Neural cell (in vitro differentiated cells): ENCODE results near the gene MED27.

Experiments used
- EP300 ChIP-seq: fragments of 450-650 bp; conservative IDR thresholded peaks from 2 replicates; pipeline ENCODE4 v1.6.1; 2014; ENCODE audit warnings: antibody characterized with exemption, mild to moderate bottlenecking, moderate library complexity; ENCODE audit not compliant: poor library complexity, severe bottlenecking
- EZH2 ChIP-seq: fragments of 200-600, 300-800 bp; shearing (Covaris generic), sonication (generic); IDR thresholded peaks from 2 replicates; pipeline ENCODE4 v1.6.1; 2014; ENCODE audit warnings: antibody characterized with exemption, low read length, borderline replicate concordance, mild to moderate bottlenecking; ENCODE audit not compliant: insufficient read depth, poor library complexity, severe bottlenecking
- MXI1 ChIP-seq: fragments of 450-650 bp; conservative IDR thresholded peaks from 2 replicates; pipeline ENCODE4 v1.6.1; 2014; ENCODE audit warnings: antibody characterized with exemption, mild to moderate bottlenecking; ENCODE audit not compliant: poor library complexity, severe bottlenecking
- POLR2AphosphoS5 ChIP-seq: IDR thresholded peaks from 2 replicates; pipeline ENCODE4 v1.6.1; 2012
- SMC3 ChIP-seq: fragments of 450-650 bp; conservative IDR thresholded peaks from 2 replicates; pipeline ENCODE4 v1.6.1; 2014; ENCODE audit warnings: antibody characterized with exemption, mild to moderate bottlenecking, moderate library complexity; ENCODE audit not compliant: poor library complexity
- TAF1 ChIP-seq: IDR thresholded peaks from 2 replicates; pipeline ENCODE4 v1.6.1; 2012; ENCODE audit warnings: low read depth
- TF ChIP-seq, protein P1 (sequence below): fragments of 450-650 bp; IDR thresholded peaks from 2 replicates; pipeline ENCODE4 v1.5.1; 2014; ENCODE audit warnings: antibody characterized with exemption, mild to moderate bottlenecking, moderate library complexity; ENCODE audit not compliant: poor library complexity, severe bottlenecking
- TF ChIP-seq, protein P2 (sequence below): IDR thresholded peaks from 2 replicates; pipeline ENCODE4 v1.6.1; 2012; ENCODE audit warnings: borderline replicate concordance

DNA sequence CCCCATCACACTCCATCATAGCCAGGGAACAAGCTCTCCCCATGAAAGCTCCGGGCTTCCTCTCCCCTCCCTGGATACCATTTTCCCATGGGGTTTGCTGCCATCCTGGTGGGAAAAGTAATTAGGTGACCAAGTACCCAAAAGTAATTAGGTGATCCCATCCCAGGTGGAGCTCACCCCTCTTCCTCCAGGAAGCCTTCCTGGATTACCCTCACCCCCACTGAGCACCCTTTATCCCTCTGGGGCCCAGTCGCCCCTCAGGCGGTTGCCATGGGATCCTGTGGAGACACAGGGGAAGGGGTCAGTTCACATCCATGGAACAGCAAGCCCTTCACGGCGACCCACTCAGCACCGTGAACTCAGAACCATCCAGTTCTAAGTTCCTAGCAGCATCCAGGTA lies 265.0 kb downstream of the MED27 start:
- TF ChIP-seq TAF1 (no peak), POLR2AphosphoS5 (no peak), SMC3 (no peak), EP300 (no peak), EZH2 (no peak), MXI1 (no peak)
- TF ChIP-seq, protein P1, sequence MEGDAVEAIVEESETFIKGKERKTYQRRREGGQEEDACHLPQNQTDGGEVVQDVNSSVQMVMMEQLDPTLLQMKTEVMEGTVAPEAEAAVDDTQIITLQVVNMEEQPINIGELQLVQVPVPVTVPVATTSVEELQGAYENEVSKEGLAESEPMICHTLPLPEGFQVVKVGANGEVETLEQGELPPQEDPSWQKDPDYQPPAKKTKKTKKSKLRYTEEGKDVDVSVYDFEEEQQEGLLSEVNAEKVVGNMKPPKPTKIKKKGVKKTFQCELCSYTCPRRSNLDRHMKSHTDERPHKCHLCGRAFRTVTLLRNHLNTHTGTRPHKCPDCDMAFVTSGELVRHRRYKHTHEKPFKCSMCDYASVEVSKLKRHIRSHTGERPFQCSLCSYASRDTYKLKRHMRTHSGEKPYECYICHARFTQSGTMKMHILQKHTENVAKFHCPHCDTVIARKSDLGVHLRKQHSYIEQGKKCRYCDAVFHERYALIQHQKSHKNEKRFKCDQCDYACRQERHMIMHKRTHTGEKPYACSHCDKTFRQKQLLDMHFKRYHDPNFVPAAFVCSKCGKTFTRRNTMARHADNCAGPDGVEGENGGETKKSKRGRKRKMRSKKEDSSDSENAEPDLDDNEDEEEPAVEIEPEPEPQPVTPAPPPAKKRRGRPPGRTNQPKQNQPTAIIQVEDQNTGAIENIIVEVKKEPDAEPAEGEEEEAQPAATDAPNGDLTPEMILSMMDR = no peak
- TF ChIP-seq, protein P2, sequence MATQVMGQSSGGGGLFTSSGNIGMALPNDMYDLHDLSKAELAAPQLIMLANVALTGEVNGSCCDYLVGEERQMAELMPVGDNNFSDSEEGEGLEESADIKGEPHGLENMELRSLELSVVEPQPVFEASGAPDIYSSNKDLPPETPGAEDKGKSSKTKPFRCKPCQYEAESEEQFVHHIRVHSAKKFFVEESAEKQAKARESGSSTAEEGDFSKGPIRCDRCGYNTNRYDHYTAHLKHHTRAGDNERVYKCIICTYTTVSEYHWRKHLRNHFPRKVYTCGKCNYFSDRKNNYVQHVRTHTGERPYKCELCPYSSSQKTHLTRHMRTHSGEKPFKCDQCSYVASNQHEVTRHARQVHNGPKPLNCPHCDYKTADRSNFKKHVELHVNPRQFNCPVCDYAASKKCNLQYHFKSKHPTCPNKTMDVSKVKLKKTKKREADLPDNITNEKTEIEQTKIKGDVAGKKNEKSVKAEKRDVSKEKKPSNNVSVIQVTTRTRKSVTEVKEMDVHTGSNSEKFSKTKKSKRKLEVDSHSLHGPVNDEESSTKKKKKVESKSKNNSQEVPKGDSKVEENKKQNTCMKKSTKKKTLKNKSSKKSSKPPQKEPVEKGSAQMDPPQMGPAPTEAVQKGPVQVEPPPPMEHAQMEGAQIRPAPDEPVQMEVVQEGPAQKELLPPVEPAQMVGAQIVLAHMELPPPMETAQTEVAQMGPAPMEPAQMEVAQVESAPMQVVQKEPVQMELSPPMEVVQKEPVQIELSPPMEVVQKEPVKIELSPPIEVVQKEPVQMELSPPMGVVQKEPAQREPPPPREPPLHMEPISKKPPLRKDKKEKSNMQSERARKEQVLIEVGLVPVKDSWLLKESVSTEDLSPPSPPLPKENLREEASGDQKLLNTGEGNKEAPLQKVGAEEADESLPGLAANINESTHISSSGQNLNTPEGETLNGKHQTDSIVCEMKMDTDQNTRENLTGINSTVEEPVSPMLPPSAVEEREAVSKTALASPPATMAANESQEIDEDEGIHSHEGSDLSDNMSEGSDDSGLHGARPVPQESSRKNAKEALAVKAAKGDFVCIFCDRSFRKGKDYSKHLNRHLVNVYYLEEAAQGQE = no peak
